PFSK-1 (cell line): ENCODE results near the gene GLI1.
A peak's percentile ranks its signal among the peaks of the same experiment; 100 is the strongest.

Experiments
- FOXP2 ChIP-seq: optimal IDR thresholded peaks from 2 replicates; pipeline ENCODE3; 2011; ENCODE audit warnings: borderline replicate concordance, control low read depth, inconsistent platforms; ENCODE audit not compliant: insufficient read depth; ENCODE audit errors: extremely low read length, extremely low read depth
- POLR2AphosphoS5 ChIP-seq: IDR thresholded peaks from 2 replicates; pipeline ENCODE4 v1.6.1; 2012; ENCODE audit warnings: low read depth, mild to moderate bottlenecking, control low read depth, low read length, moderate library complexity
- SIN3A ChIP-seq: IDR thresholded peaks from 2 replicates; pipeline ENCODE4 v1.6.1; 2012; ENCODE audit warnings: mild to moderate bottlenecking, low read length, moderate library complexity, borderline replicate concordance; ENCODE audit not compliant: insufficient read depth
- TAF1 ChIP-seq: IDR thresholded peaks from 2 replicates; pipeline ENCODE4 v1.6.1; 2012; ENCODE audit warnings: low read length, control low read depth, borderline replicate concordance; ENCODE audit not compliant: insufficient read depth
- TF ChIP-seq, protein P1 (sequence below), 2 experiments: IDR thresholded peaks; 2 replicates each; pipeline versions ENCODE4 v1.6.1 to v1.8.0; 2011 to 2012; ENCODE audit warnings: low read depth in 2 of 2, low read length in 2 of 2, control low read depth in 1 of 2, inconsistent platforms in 1 of 2, mild to moderate bottlenecking in 1 of 2, moderate library complexity in 1 of 2; ENCODE audit not compliant: insufficient read depth in 1 of 2

GLI1 gene

DNA sequence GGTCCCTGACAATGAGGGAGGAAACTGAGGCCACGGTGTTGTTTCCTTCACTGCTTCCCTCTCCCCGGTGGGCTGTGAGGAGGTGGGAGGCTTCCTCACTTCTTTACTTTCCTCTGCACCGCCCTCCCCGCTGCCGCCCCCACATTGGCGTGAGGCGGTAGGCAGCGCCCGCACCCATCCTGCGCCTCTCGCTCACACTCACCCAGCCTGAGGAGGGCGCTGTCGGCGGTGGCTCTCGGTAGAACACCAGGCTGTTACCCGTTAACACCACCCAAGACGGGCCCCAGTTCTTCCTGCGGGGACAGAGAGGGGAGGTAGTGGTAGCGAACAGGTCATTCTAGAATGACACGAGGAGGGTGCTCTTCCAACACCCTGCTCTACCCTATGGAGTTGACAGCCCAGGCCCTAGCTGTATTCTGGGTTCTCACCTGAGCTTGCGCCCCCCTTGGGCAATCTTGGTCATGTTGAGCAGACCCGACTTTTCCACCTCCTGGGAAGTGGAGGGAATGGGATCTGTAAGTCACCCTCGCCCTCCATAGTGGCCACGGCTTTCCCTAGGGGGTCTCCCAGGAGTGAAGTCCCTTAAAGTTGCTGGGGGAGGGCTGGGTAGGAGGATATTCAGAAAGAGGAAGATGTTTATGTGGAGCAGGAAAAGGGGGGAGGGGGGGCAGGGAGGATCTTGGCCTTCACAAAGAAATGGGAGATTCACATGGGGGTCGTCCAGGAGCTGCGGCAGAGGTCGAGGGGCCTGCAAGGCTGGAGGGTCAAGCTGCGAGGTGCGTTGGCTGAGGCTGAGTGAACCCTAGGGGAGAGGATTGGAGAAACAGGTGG lies 16.8 kb downstream of the GLI1 start:
- no peak for TF ChIP-seq SIN3A
- TF ChIP-seq, protein P1, sequence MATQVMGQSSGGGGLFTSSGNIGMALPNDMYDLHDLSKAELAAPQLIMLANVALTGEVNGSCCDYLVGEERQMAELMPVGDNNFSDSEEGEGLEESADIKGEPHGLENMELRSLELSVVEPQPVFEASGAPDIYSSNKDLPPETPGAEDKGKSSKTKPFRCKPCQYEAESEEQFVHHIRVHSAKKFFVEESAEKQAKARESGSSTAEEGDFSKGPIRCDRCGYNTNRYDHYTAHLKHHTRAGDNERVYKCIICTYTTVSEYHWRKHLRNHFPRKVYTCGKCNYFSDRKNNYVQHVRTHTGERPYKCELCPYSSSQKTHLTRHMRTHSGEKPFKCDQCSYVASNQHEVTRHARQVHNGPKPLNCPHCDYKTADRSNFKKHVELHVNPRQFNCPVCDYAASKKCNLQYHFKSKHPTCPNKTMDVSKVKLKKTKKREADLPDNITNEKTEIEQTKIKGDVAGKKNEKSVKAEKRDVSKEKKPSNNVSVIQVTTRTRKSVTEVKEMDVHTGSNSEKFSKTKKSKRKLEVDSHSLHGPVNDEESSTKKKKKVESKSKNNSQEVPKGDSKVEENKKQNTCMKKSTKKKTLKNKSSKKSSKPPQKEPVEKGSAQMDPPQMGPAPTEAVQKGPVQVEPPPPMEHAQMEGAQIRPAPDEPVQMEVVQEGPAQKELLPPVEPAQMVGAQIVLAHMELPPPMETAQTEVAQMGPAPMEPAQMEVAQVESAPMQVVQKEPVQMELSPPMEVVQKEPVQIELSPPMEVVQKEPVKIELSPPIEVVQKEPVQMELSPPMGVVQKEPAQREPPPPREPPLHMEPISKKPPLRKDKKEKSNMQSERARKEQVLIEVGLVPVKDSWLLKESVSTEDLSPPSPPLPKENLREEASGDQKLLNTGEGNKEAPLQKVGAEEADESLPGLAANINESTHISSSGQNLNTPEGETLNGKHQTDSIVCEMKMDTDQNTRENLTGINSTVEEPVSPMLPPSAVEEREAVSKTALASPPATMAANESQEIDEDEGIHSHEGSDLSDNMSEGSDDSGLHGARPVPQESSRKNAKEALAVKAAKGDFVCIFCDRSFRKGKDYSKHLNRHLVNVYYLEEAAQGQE (IDR thresholded peaks at IDR 0.05; ENCODE audit: insufficient read depth in 1 of 2, low read depth in 2 of 2, low read length in 2 of 2), result no peak
- no peak for TF ChIP-seq TAF1
- TF ChIP-seq POLR2AphosphoS5, result no peak

- TF ChIP-seq FOXP2 (no peak), SIN3A (no peak), TAF1 (no peak), POLR2AphosphoS5 (no peak)
- TF ChIP-seq, protein P1 (IDR thresholded peaks at IDR 0.05; ENCODE audit: insufficient read depth in 1 of 2, low read depth in 2 of 2, low read length in 2 of 2), result no peak
These were observed 17.6 kb downstream of the GLI1 start for GRCh38 chr12:57476993-57477709.

- TF ChIP-seq SIN3A (peak; percentile 19; the same call in 1 of the 2 replicates), FOXP2 (peak; percentile 42), TAF1 (no peak), POLR2AphosphoS5 (no peak)
- TF ChIP-seq, protein P1 (IDR thresholded peaks at IDR 0.05; ENCODE audit: insufficient read depth in 1 of 2, low read depth in 2 of 2, low read length in 2 of 2), result no peak
These were observed 18.4 kb downstream of the GLI1 start for GRCh38 chr12:57477710-57478681.

DNA sequence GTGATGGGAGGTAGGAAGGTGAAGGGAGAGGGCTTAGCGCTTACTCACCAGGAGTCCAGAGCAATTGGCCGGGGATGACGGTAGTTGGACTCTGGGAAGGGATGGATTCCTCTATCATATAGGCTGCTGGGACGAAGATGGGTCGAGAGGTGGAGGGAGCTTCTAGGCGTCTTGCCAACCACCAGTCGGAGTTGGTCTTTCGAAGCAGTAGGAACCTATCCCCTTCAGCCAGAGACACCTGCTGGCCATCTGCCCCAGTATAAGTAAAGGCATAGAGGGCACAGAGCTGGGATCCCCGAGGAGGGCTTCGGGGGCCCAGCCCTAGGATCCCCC lies 19.4 kb downstream of the GLI1 start:
- no peak for TF ChIP-seq POLR2AphosphoS5
- TF ChIP-seq, protein P1 (IDR thresholded peaks at IDR 0.05; ENCODE audit: insufficient read depth in 1 of 2, low read depth in 2 of 2, low read length in 2 of 2), result no peak
- TF ChIP-seq FOXP2, result no peak
- TF ChIP-seq TAF1, result no peak
- no peak for TF ChIP-seq SIN3A
